Activated T-helper 9 cell treated with anti-CD3 and anti-CD28 coated beads, Interleukin-2, amount 50 U/mL, for 16 hours (primary cell): ENCODE results near the gene RNF121.
"Not testable (repeated sequence)": the region's sequence is repeated elsewhere in the genome, so short reads cannot be mapped to it uniquely, and the experiment has no call there.

ENCODE experiments used
- DNase-seq: peaks from one replicate; pipeline ENCODE4 v3.0.0-alpha.2; 2020; ENCODE audit warnings: low read depth

Gene RNF121

DNA sequence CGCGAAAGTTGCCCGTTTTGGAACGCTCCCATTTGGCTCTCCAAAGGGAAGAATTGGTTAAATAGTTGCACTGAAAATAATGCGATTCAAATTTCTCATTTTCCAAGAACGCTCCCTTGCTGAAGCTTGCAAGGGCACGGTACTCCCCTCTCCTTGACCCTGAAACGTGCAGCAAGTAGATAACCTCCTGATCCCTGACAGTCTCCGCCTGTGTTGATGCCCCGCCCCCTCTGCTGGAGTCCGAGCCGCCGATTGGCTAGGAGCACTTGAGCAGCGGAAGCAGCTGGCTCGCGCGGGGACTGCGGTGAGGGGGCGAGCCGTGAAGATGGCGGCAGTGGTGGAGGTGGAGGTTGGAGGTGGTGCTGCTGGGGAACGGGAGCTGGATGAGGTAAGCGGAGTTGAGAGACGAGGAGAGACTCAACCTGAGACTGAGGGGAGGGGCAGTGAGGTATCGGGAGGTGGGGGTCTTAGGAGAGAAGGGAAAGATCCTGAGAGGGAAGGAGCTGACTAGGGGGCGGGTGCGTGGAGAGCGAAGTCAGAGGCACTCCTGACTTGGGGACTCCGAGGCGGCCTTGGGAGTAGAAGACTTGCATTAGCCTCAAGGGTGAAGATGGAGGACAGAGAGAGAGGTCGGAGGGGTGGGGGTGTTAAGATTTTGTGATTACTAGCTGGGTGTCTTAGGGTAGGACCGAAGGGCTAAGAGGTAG lies at the start of gene RNF121:
RNF121 (plus strand) TSS at position 310 of the 707 bp plus-strand sequence; CDS start at position 326, 16 bp downstream.
- DNase-seq = peak; percentile 97

GRCh38 chr11:71885806-71886205 lies 43.0 kb upstream of the RNF121 start:
- not testable (repeated sequence) for DNase-seq

- DNase-seq = not testable (repeated sequence)
Observed at GRCh38 chr11:71888335-71889010, 40.4 kb upstream of the RNF121 start.

- DNase-seq = not testable (repeated sequence)
Observed at GRCh38 chr11:71889181-71889872, 39.5 kb upstream of the RNF121 start.

GRCh38 chr11:71895961-71896360 lies 32.9 kb upstream of the RNF121 start:
- DNase-seq = no peak

DNA sequence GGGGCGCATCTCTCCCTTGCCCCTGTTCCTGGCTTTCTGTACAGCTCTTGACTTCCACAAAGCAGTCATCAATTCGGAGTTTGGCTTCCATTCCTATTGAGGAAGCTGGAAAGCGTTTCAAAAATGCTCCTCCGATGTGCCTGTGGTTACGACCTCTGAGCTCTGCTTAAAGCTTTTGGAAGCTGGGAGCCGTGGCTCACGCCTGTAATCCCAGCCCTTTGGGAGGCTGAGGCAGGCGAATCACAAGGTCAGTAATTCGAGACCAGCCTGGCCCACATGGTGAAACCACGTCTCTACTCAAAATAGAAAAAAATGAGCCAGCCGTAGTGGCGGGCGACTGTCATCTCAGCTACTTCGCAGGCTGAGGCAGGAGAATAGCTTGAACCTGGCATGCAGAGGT lies 27.7 kb upstream of the RNF121 start:
- not testable (repeated sequence) for DNase-seq

- DNase-seq = no peak
Observed at GRCh38 chr11:71908218-71908617, 20.6 kb upstream of the RNF121 start.

GRCh38 chr11:71910775-71911174 lies 18.1 kb upstream of the RNF121 start:
- not testable (repeated sequence) for DNase-seq

DNA sequence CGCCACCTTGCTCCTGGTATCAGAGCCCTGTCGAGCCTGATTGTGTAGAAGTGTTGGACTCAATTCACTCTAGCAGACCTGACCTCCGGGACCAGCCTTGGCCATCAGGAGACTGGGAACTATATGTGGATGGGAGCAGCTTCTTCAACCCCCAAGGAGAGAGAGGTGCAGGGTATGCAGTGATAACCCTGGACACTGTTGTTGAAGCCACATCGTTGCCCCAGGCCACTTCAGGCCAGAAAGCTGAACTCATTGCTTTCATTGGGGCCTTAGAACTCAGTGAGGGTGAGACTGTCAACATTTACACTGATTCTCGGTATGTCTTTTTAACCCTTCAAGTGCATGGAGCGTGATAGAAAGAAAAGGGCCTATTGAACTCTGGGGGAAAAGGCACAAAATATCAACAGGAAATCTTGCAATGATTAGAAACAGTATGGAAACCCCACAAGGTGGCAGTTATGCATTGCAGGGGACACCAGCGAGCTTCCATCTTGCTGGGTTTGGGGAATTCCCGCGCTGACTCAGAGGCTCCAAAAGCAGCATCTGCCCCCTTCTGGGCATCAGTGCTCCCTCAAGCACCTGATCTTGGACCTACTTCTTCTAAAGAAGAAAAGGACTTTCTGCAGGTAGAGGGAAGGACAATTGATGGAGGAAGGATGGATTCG lies 17.4 kb upstream of the RNF121 start:
- peak; percentile 40 for DNase-seq

GRCh38 chr11:71911986-71912340 lies 16.9 kb upstream of the RNF121 start:
- not testable (repeated sequence) for DNase-seq

DNA sequence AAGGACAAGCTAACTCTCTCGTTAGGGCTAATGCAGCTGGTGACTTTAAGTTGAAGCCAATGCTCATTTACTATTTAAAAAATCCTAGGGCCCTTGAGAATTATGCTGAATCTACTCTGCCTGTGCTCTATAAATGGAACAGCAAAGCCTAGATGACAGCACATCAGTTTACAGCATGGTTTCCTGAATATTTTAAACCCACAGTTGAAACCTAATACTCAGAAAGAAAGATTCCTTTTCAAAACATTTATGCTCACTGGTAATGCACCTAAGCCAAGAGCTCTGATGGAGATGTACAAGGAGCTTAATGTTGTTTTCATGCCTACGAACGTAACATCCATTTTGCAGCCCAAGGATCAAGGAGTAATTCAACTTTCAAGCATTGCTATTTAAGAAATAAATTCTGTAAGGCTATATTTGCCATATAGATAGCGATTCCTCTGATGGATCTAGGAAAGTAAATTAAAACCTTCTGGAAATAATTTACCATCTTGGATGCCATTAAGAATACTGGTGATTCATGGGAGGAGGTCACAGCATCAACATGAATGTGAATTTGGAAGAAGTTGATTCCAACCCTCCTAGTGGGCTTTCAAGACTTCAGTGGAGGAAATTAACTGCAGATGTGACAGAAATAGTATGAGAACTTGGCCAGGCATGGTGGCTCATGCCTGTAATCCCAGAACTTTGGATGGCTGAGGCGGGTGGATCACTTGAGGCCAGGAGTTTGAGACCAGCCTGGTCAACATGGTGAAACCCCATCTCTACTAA lies 14.9 kb upstream of the RNF121 start:
- no peak for DNase-seq

- no peak for DNase-seq
Observed at GRCh38 chr11:71914617-71915189, 14.1 kb upstream of the RNF121 start.

DNA sequence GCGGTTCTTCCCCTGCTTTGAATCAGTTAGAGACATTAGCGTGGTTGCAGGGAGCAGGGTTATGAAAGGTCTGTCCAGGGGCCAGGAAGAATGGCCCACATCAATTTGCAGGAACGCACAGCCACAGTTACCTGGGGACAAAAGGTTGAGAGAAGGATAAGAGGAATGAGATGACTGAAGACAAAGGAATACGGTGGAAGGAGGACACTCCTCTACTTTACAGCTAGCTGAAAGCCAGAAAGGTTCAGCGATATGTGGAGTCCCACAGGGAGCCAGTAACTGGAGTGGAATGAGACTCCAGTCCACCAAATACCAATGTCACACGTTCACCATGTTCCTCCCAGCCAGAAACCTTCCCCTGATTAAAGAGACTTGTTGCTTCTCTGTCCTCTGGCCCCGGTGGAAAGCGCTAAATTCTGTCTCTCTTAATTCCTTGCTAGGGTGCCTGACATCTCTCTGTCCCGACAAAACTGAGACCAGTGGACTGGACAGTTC lies 11.2 kb upstream of the RNF121 start:
- DNase-seq = no peak

DNA sequence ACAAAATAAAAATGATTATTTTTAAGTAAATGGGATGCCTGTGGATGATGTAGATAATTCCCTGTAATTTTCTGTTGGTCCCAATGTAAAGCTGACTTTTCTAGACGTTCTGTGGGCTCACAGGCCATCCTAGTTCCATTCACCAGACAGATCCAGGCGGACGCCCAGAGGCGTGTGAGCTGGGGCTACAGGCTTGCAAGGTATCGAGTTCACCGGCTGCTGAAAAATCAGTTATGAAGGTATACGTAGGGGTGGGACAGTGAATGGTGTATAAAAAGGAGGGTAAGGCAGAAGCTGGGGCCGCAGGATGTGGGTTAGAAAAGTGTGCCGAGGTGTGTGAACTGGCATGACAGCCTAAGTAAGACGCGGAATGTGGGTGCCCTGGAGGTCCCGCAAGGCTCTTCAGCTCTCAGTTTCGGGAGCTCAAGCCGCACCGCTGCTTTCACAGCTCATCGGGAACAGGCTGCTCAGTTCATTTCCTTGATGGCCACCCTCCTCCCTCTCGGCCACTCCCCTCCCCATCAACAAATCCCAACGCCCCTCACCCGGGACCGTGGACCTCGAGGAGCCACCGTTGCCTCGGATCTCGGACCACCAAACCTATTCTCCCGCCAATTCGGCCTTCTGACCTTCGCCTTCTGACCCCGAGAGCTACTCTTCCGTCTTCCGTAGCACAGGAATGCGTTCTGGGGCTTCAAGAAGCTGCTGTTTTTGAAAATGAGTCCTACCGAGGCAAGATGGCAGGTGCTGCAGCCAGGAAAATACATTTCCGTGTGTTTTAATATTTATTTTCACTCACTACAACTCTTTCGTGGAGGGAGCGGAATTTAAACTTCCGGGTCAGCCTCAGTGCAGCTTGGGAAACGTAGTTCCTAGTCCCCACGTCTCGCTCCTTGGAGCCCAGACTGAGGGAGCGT lies 768 bp upstream of the RNF121 start, which contains the start of gene XNDC1N:
XNDC1N (minus strand) TSS at position 775 of the 917 bp plus-strand sequence. CDS start 5,241 bp downstream, outside the sequence.
- peak; percentile 64 for DNase-seq

- no peak for DNase-seq
Observed at GRCh38 chr11:71929491-71929890, 645 bp downstream of the RNF121 start.

GRCh38 chr11:71930556-71931244 lies 1.9 kb downstream of the RNF121 start:
- DNase-seq = no peak

DNA sequence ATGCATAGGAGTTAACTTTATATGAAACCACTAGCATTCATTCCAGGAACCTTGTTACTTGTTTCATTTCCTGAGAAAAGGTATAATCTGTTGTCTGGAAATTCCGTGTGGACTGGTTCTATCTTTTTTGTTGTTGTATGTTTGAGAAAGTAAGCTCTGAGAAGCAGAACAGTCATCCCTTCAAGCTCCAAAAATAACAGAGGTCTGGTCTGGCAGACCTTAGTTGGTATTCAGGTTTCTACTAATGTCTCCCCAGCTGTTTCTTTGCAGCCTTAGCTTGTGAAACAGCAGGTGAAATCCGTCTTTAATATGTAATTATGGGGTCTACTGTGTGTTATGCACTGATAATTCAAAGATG lies 2.4 kb downstream of the RNF121 start:
- no peak for DNase-seq

- no peak for DNase-seq
Observed at GRCh38 chr11:71933141-71933933, 4.5 kb downstream of the RNF121 start.

GRCh38 chr11:71934213-71934612 lies 5.4 kb downstream of the RNF121 start:
- DNase-seq = no peak
